Measurements from ENCODE around the gene MAD1L1. TPM values are rescaled to one million over a fixed set of nuclear protein-coding genes. Genes with fewer than 3 reads are reported as not detected.

The MAD1L1 gene
- total RNA-seq, 4 donors from 2014 or later = 18.4 to 39.1 (median 25.7) TPM

DNA sequence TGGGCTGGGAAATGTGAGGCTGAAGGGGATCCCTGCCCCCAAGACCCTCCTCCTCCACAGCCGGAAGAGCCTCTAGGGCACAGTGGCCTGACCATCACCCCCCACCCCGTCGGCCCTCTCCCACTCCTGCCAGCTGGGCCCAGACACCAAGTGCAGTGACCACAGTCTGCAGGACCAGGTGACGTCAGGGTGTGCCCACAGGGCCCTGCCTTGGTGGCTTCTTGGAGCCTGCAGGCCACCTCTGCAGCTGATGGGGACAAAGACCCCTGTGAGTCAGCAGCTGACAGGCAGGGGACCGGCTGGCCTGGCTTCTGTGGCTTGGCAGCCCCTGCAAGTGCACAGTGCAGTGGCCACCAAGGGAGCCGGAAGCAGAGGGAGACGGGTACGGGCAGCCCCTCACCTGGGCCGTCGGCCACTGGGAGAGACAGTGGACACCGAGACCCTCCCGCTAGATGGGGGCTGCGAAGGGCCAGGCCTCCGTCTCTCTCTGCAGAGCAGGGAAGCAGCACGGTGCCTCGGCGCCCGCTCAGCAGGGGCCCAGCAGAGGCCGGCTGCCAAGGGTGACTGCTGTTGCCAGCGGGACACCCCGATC is 288.0 kb downstream of the MAD1L1 start:
- TF ChIP-seq, protein P1, sequence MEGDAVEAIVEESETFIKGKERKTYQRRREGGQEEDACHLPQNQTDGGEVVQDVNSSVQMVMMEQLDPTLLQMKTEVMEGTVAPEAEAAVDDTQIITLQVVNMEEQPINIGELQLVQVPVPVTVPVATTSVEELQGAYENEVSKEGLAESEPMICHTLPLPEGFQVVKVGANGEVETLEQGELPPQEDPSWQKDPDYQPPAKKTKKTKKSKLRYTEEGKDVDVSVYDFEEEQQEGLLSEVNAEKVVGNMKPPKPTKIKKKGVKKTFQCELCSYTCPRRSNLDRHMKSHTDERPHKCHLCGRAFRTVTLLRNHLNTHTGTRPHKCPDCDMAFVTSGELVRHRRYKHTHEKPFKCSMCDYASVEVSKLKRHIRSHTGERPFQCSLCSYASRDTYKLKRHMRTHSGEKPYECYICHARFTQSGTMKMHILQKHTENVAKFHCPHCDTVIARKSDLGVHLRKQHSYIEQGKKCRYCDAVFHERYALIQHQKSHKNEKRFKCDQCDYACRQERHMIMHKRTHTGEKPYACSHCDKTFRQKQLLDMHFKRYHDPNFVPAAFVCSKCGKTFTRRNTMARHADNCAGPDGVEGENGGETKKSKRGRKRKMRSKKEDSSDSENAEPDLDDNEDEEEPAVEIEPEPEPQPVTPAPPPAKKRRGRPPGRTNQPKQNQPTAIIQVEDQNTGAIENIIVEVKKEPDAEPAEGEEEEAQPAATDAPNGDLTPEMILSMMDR (IDR thresholded peaks at IDR 0.05) = no peak
- ATAC-seq (ENCODE audit: low FRiP score) (no peak), DNase-seq (ENCODE audit: low spot score) (no peak)

DNA sequence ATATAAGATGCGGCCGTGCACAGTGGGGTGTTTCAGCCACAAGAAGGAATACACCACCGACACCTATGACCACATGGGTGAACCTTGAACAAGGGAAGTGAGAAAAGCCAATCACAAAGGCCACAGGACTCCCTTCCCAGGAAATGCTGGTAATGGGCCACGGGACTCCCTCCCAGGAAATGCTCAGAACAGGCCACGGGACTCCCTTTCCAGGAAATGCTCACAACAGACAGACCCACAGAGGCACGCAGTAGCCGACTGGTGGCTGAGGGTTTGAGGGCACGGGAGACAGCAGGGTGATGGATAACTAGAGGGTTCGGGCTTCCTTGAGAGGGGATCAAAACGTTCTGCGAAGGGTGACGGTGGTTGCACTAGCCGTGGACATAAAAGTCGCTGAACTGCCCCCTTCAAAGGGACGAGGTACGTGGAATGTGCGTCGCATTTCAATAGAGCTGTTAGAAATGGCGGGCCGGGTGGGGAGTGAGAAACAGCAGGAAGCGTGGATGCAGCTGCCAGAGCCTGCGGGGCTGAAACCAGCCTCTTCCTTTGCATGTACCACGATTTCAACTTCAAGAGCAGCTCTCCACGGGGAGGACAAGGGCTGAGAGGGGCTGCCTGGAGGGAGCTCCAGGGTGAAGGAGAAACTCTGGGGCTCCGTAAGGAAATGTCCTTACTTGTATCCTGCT is 288.7 kb downstream of the MAD1L1 start:
- no peak for DNase-seq (ENCODE audit: low spot score)
- TF ChIP-seq, protein P1 (IDR thresholded peaks at IDR 0.05) = no peak
- ATAC-seq (ENCODE audit: low FRiP score) = no peak

DNA sequence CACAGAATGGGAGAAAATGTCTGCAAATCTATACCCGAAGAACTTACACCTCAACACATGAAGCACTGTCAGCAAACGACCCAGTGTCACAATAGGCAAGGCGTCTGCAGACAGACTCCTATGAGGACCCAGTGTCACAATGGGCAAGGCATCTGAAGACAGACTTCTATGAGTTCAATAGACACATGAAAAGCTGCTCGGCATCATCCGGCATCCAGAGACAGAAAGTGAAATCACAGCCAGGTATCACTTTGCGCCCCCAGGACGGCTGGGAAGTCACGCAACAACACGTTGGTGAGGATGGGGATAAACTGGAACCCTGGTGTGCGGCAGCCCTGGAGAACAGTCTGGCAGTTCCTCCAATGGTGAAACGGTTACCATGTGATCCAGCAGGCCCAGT is 289.4 kb downstream of the MAD1L1 start:
- ATAC-seq (ENCODE audit: low FRiP score) (no peak), DNase-seq (ENCODE audit: low spot score) (no peak)
- TF ChIP-seq, protein P1 (IDR thresholded peaks at IDR 0.05) = no peak

DNA sequence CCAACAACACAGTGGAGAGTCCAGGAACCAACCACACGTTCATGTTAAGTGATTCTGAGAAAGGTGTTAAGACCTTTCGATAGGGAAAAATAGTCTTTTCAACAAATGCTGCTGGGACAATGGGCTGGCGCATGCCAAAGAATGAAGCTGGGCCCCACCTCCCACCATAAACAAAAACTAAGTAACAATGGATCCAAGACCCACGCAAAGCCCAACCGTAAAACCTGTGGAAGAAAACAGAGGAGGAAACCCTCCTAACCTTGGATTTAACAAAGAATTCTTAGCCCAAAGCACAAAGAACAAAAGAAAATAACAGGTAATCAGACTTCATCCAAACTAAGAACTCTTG is 289.8 kb downstream of the MAD1L1 start:
- ATAC-seq (ENCODE audit: low FRiP score) = no peak
- TF ChIP-seq, protein P1 (IDR thresholded peaks at IDR 0.05) = no peak
- no peak for DNase-seq (ENCODE audit: low spot score)

DNA sequence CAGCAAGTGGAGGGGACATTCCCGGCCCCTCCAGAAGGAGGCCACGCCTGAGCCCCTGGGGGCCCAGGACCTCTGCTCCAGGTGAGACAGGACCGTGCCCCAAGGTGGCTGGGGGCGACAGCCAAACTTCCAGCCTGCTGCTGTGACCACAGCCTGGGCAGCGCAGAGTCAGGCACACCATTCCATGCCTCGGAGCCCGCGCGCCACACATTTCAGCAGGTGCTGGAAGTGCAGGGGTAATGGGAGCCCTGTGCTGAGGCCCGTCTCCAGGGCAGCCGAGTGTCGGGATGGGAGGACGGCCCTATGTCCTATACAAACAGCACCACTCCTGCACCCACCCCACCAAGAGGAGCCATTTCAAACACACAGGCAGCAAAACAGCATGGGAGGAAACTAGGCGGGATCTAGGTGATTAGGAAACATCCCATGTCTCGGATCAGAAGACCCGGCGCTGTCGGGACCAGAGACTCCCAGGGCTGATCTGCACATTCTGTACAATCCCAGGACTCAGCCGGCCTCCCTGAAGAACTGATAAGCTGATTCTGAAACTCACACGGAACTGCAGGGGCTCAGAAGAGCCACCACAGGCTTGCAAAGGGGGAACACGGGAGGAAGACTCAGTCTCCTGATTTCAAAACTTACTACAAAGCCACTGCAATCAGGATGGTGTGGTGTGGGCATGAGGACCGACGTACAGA is 290.4 kb downstream of the MAD1L1 start:
- ATAC-seq (ENCODE audit: low FRiP score) (no peak), DNase-seq (ENCODE audit: low spot score) (no peak)
- TF ChIP-seq, protein P1 (IDR thresholded peaks at IDR 0.05) = no peak

DNA sequence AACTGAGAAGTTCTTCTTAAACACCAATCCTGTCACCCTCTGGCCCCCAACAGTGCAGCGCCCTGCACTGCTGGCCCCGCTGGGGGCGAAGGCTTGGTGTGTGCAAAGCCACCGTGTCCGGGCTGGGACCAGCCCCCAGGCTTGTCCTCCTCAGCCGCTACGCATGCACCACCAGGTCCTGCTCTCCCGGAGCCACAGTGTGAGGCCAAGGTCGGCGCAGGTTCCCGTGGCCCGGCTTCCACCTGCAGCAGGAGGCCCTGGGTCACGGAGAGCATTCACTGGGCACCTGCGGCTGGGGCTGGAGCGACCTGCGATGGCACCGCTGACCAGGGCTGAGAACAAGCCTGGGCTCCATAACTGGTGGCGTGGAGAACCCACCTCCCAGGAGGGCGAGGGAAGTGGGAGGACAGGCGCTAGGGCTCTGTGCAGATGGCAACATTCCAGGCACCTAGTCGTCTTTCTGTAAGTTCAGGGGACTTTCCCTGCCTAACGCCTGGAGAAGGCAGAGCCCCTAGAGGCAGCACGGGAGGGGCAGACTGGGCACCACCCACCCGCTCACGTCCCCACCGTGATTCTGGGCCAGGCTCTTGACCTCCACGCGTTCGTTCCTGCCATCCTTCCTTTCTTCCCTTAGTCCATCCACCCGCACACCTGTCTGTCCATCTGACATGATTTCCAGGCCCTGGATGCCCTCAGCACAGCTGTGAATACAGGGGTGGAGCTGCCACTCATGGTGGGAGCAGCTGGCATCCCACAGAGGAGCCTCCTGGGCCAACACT is 291.1 kb downstream of the MAD1L1 start:
- DNase-seq (ENCODE audit: low spot score) (no peak), ATAC-seq (ENCODE audit: low FRiP score) (no peak)
- TF ChIP-seq, protein P1 (IDR thresholded peaks at IDR 0.05) = no peak
